ENCODE data around the gene SLC14A1. TPM values are rescaled to one million over a fixed set of nuclear protein-coding genes. Genes with fewer than 3 reads are reported as not detected.

The SLC14A1 gene
- total RNA-seq, 1 experiment from 2014 or later, result 44.9 TPM

GRCh38 chr18:45722899-45723298 is 1.1 kb upstream of the SLC14A1 start:
- peak; percentile 78 for DNase-seq (ENCODE audit: low read depth)

GRCh38 chr18:45724601-45725000 is 620 bp downstream of the SLC14A1 start:
- no peak for DNase-seq (ENCODE audit: low read depth)

- DNase-seq (ENCODE audit: low read depth), result no peak
Measured at GRCh38 chr18:45725336-45725735, 1.4 kb downstream of the SLC14A1 start.

GRCh38 chr18:45726603-45727002 is 2.6 kb downstream of the SLC14A1 start:
- DNase-seq (ENCODE audit: low read depth), result peak; percentile 33

- DNase-seq (ENCODE audit: low read depth), result peak; percentile 88
Measured at GRCh38 chr18:45727068-45727467, 3.1 kb downstream of the SLC14A1 start.

GRCh38 chr18:45728336-45729010 is 4.5 kb downstream of the SLC14A1 start:
- no peak for DNase-seq (ENCODE audit: low read depth)

- no peak for DNase-seq (ENCODE audit: low read depth)
Measured at GRCh38 chr18:45730832-45731575, 7.0 kb downstream of the SLC14A1 start.

GRCh38 chr18:45731716-45732115 is 7.7 kb downstream of the SLC14A1 start:
- no peak for DNase-seq (ENCODE audit: low read depth)

- no peak for DNase-seq (ENCODE audit: low read depth)
Measured at GRCh38 chr18:45733535-45733934, 9.6 kb downstream of the SLC14A1 start.

GRCh38 chr18:45734505-45734904 is 10.5 kb downstream of the SLC14A1 start:
- DNase-seq (ENCODE audit: low read depth), result no peak

GRCh38 chr18:45734944-45735343 is 11.0 kb downstream of the SLC14A1 start:
- no peak for DNase-seq (ENCODE audit: low read depth)

- no peak for DNase-seq (ENCODE audit: low read depth)
Measured at GRCh38 chr18:45738660-45739059, 14.7 kb downstream of the SLC14A1 start.

- no peak for DNase-seq (ENCODE audit: low read depth)
Measured at GRCh38 chr18:45739268-45739667, 15.3 kb downstream of the SLC14A1 start.

- no peak for DNase-seq (ENCODE audit: low read depth)
Measured at GRCh38 chr18:45739848-45740247, 15.9 kb downstream of the SLC14A1 start.

- DNase-seq (ENCODE audit: low read depth), result no peak
Measured at GRCh38 chr18:45741056-45741455, 17.1 kb downstream of the SLC14A1 start.

- no peak for DNase-seq (ENCODE audit: low read depth)
Measured at GRCh38 chr18:45745817-45746461, 22.0 kb downstream of the SLC14A1 start.

GRCh38 chr18:45748501-45748900 is 24.5 kb downstream of the SLC14A1 start:
- DNase-seq (ENCODE audit: low read depth), result no peak

- DNase-seq (ENCODE audit: low read depth), result peak; percentile 59
Measured at GRCh38 chr18:45749918-45750689, 26.1 kb downstream of the SLC14A1 start.

- no peak for DNase-seq (ENCODE audit: low read depth)
Measured at GRCh38 chr18:45751766-45752165, 27.8 kb downstream of the SLC14A1 start.

GRCh38 chr18:45752681-45753080 is 28.7 kb downstream of the SLC14A1 start:
- DNase-seq (ENCODE audit: low read depth), result no peak

- no peak for DNase-seq (ENCODE audit: low read depth)
Measured at GRCh38 chr18:45753286-45753685, 29.3 kb downstream of the SLC14A1 start.

GRCh38 chr18:45755934-45756333 is 32.0 kb downstream of the SLC14A1 start:
- DNase-seq (ENCODE audit: low read depth), result peak; percentile 88

Measured in HT1080 (cell line).